Adrenal gland (tissue), 12 donors: ENCODE data around the gene LAD1. TPM values are rescaled to one million over a fixed set of nuclear protein-coding genes. Genes with fewer than 3 reads are reported as not detected.

Experiments used
- DNase-seq, 7 donors: peaks; one replicate each; pipeline ENCODE4 v3.0.0-alpha.2; 2019 to 2020
- H3K27ac ChIP-seq, 5 donors: fragments of 200-600 bp; sonication (generic) in 4 of 5; 1 replicate in 3 of 5; 2 replicates in 2 of 5; pipeline versions ENCODE4 v1.5.1 to v1.8.0; 2016 to 2020; ENCODE audit warnings: mild to moderate bottlenecking in 1 of 5
- H3K27me3 ChIP-seq: fragments of 200-600 bp; 2 replicates; pipeline ENCODE4 v1.8.0; 2021
- H3K36me3 ChIP-seq, 2 donors: fragments of 200-600 bp; replicated peaks in 1 of 2; 1 replicate in 1 of 2; 2 replicates in 1 of 2; pipeline versions ENCODE4 v1.5.1 to v1.8.0; 2018 to 2022
- H3K4me1 ChIP-seq, 2 donors: fragments of 200-600 bp; replicated peaks in 1 of 2; 1 replicate in 1 of 2; 2 replicates in 1 of 2; pipeline versions ENCODE4 v1.5.1 to v1.8.0; 2018 to 2021
- H3K4me3 ChIP-seq, 4 donors: fragments of 200-600 bp; sonication (generic) in 3 of 4; one replicate each; pipeline ENCODE4 v1.5.1; 2016 to 2018
- H3K9me3 ChIP-seq, 3 donors: fragments of 200-600 bp; sonication (generic) in 1 of 3; replicated peaks in 1 of 3; 1 replicate in 2 of 3; 2 replicates in 1 of 3; pipeline versions ENCODE4 v1.5.1 to v1.8.0; 2016 to 2021
- POLR2A ChIP-seq, 2 donors: fragments of 450-650 bp; IDR thresholded peaks; one replicate each; pipeline ENCODE4 v1.6.1; 2017; ENCODE audit warnings: antibody characterized with exemption in 2 of 2, mild to moderate bottlenecking in 2 of 2, moderate library complexity in 1 of 2
- WGBS, 4 donors: extraction: QIAGEN DNeasy Blood & Tissue Kit in 2 of 4; methylation state at CpG; one replicate each; pipeline versions ENCODE4 v1.1.5 to v1.1.7; 2013 to 2017; 5-methylcytosine and 5-hydroxymethylcytosine counted together
- intact Hi-C, 2 donors: fragments of 100-400 bp; cut with DNase I; formaldehyde crosslinking; loops; one replicate each; pipeline versions ENCODE4 v1.14.1 to v1.15.0; 2022 to 2023
- polyA plus RNA-seq, 3 donors: library from polyadenylated mRNA; stranded (reverse); fragments of 200-250 nt in 2 of 3; fragments of 350-450 nt in 1 of 3; fragmentation: Illumina TruSeq in 1 of 3; extraction: RNeasy Lipid Tissue Mini Kit (QIAGEN cat#74804) in 1 of 3; gene quantifications; one replicate each; pipeline ENCODE4 v1.2.3, GENCODE V29; 2013 to 2014
- total RNA-seq, 9 donors: library from RNA; depleted of rRNA in 4 of 9; stranded (reverse); fragments of >200 nt in 4 of 9; fragments of 120-200 nt in 1 of 9; fragmentation: NEBNext Ultra II Directional in 1 of 9; extraction: Animal tissue kit (Norgen Biotek cat#: 25700) in 1 of 9; gene quantifications; one replicate each; pipeline versions ENCODE4 v1.1.0 to v1.2.4, GENCODE V29; 2013 to 2023
- TF ChIP-seq, protein P1 (sequence below), 6 experiments: fragments of 450-650 bp in 4 of 6; fragments of 200-600 bp in 2 of 6; sonication (generic) in 1 of 6; IDR thresholded peaks; 1 replicate in 5 of 6; 2 replicates in 1 of 6; pipeline versions ENCODE4 v1.5.1 to v1.8.0; 2016 to 2021; ENCODE audit warnings: antibody characterized with exemption in 6 of 6, mild to moderate bottlenecking in 2 of 6, moderate library complexity in 1 of 6
- donor health status: healthy with polysubstance abuse.
- donor health status: Bipolar disorder and iron deficiency.
- donor health status: DM: yes; HTN: yes; CAD: no.
- donor health status: DM: no; HTN: no; CAD: no.
- donor health status: DM: no; HTN: no; CAD: no.
- donor health status: DM: yes; HTN: yes; CAD: no.

LAD1 gene
- total and polyA plus RNA-seq, 12 donors, result 0.08 to 0.61 (median 0.17) TPM; not detected in 7

DNA sequence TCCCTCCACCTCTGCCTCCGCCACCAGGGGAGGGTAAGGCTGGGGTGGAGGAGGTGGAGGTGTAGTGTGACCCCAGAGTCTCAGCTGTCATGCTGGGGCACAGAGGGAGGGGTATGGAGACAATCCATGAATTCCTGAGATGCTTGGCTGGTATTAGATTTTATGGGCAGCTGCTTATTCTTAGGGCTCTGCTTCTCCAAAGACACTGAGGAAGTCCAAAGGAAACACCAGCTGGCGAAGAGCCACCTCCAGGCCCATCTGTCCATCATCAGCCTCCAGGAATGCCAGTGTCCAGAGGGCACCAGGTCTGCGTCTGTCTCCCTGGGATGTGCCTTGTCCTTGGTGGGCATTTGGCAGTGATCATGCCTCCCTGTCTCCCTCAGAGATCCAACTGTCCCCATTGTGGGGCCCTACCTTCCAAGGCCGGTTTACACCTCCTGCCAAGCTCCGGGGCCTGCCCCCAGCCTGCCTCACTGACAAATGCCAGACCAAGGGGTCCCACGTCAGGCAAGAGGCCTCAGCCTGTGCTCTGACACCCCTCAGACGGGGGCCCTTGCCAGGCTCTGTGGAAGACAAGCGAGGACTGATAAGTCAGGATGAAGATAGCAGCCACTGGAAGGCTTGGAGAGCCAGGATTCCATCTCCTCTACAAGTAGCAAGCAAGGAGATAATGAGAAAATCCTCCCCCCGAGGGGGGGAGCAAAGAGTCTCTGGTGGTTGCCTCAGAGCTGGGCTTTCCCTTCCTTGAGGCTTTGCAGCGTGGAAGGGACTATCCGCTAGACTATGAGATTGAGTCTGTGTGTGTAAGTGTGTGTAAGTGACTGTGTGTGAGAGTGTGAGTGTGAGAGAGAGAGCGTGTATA is 20.9 kb upstream of the LAD1 start:
- Histone ChIP-seq H3K4me1 (no peaks in the 10 kb centered on the region), H3K27me3 (no peaks in the 10 kb centered on the region), H3K27ac (no peak overlapping the region), H3K36me3 (no peaks in the 10 kb centered on the region), H3K4me3 (no peak overlapping the region), H3K9me3 (no peaks in the 10 kb centered on the region)
- TF ChIP-seq, protein P1, sequence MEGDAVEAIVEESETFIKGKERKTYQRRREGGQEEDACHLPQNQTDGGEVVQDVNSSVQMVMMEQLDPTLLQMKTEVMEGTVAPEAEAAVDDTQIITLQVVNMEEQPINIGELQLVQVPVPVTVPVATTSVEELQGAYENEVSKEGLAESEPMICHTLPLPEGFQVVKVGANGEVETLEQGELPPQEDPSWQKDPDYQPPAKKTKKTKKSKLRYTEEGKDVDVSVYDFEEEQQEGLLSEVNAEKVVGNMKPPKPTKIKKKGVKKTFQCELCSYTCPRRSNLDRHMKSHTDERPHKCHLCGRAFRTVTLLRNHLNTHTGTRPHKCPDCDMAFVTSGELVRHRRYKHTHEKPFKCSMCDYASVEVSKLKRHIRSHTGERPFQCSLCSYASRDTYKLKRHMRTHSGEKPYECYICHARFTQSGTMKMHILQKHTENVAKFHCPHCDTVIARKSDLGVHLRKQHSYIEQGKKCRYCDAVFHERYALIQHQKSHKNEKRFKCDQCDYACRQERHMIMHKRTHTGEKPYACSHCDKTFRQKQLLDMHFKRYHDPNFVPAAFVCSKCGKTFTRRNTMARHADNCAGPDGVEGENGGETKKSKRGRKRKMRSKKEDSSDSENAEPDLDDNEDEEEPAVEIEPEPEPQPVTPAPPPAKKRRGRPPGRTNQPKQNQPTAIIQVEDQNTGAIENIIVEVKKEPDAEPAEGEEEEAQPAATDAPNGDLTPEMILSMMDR (IDR thresholded peaks at IDR 0.05), result no peak
- no peak for TF ChIP-seq POLR2A (IDR thresholded peaks at IDR 0.05)
- DNase-seq, result no peak
- WGBS, 4 donors, result 61 to 84% (median 71%) methylated on average over 8 to 12 of the region's 12 CpGs
- intact Hi-C loops, result no loop called here

DNA sequence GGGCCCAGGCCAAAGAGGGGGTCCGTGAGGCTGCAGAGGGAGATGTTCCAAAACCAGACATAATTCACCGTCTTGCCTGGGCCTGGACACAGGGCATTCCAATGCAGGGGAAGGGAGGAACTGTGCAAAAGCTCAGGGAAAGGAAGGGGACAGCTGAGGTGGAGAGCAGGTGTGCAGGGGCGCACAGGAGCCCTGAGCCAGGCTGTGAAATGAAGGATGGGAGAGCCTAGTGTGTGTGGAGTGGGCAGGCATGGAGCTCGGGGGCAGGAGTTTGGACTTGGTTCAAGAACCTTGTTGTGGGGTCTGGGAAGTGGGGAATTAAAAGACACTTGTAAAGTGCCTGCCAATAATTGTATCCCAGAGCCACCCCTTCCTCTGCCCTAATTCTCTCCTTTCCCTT is 20.1 kb upstream of the LAD1 start:
- no peaks in the 10 kb centered on the region for H3K4me1 ChIP-seq
- H3K27me3 ChIP-seq, result no peaks in the 10 kb centered on the region
- no peaks in the 10 kb centered on the region for H3K36me3 ChIP-seq
- intact Hi-C loops, result no loop called here
- H3K4me3 ChIP-seq, result no peak overlapping the region
- WGBS, 4 donors, result 81 to 90% (median 84%) methylated on average over 4 of the region's 4 CpGs
- TF ChIP-seq POLR2A (IDR thresholded peaks at IDR 0.05), result no peak
- TF ChIP-seq, protein P1 (IDR thresholded peaks at IDR 0.05), result no peak
- no peaks in the 10 kb centered on the region for H3K9me3 ChIP-seq
- H3K27ac ChIP-seq, result no peak overlapping the region
- DNase-seq, result no peak

DNA sequence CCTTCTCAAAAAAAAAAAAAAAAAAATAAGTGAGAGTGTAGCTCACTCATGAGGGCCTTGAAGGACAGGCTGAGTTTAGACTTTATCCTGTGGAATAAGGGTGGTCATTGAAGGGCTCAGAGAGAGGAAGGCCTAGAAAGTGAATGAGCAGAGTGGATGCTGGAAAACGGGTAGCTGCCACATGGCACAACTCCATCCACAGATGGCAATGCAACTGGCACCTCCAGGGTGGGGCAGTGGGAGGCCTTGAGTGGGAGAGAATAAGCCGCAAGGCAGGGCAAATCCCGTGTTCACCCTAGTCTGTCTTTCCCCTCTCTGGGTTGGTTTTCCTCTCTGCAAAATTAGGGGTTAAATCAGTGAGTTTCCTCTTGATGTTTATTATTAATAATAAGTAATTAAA is 19.3 kb upstream of the LAD1 start:
- H3K4me3 ChIP-seq, result no peak overlapping the region
- DNase-seq, result no peak
- TF ChIP-seq, protein P1 (IDR thresholded peaks at IDR 0.05), result no peak
- no peak for TF ChIP-seq POLR2A (IDR thresholded peaks at IDR 0.05)
- no peaks in the 10 kb centered on the region for H3K36me3 ChIP-seq
- H3K27ac ChIP-seq, result no peak overlapping the region
- no peaks in the 10 kb centered on the region for H3K27me3 ChIP-seq
- H3K4me1 ChIP-seq, result no peaks in the 10 kb centered on the region
- WGBS, 4 donors, result 84 to 91% (median 86%) methylated on average over 3 of the region's 3 CpGs
- H3K9me3 ChIP-seq, result no peaks in the 10 kb centered on the region
- intact Hi-C loops, result no loop called here

DNA sequence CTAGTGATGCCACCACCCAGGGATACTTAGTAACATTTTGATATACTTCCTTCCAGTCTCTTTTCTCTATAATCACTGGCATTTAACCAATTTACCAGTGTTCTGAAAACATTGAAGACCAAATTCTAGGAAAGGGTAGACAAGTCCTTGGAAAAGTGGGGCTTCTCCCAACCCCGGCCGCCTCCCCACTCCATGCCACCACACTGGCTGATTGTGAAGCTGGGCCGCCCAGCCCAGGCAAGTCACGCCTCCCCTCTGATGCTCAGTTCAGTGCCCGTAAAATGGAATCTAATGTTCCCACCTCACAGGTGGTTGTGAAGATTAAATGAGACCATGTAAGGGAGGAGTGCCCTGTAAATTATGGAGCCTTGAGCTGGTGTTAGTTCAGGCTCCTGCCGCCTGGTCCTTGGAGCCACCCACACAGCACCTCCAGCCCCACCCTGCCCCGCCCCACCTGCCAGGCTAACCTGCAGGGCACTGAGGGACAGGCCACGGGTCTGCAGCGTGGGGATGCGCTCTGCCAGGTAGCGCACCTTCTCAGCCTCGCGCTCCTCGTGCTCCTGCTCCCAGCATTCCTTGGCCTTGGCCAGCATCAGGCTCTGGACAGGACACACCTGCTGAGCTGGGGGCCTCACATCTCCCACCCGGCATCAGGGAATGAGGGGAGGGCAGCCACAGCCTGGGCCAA is 15.1 kb upstream of the LAD1 start:
- H3K27ac ChIP-seq, result no peak overlapping the region
- WGBS, 4 donors, result 89 to 98% (median 91%) methylated on average over 12 to 15 of the region's 15 CpGs
- no peaks in the 10 kb centered on the region for H3K36me3 ChIP-seq
- H3K4me3 ChIP-seq, result no peak overlapping the region
- no peaks in the 10 kb centered on the region for H3K9me3 ChIP-seq
- intact Hi-C loops, result no loop called here
- TF ChIP-seq, protein P1 (IDR thresholded peaks at IDR 0.05), result no peak
- no peak for TF ChIP-seq POLR2A (IDR thresholded peaks at IDR 0.05)
- DNase-seq, result no peak
- H3K27me3 ChIP-seq, result no peaks in the 10 kb centered on the region
- H3K4me1 ChIP-seq, result no peaks in the 10 kb centered on the region
